Thyroid gland (tissue), 4 donors: Measurements from ENCODE around the gene OR9Q1. TPM values are rescaled to one million over a fixed set of nuclear protein-coding genes. Genes with fewer than 3 reads are reported as not detected.

Experiments used
- DNase-seq, 2 donors: peaks; one replicate each; pipeline ENCODE4 v3.0.0-alpha.2; 2019
- H3K27ac ChIP-seq, 3 donors: fragments of 200-600 bp; sonication (generic); 1 replicate in 2 of 3; 2 replicates in 1 of 3; pipeline ENCODE4 v1.5.1; 2016 to 2019; ENCODE audit warnings: mild to moderate bottlenecking in 1 of 3, moderate library complexity in 1 of 3
- H3K27me3 ChIP-seq: fragments of 200-600 bp; sonication (generic); one replicate; pipeline ENCODE4 v1.5.1; 2019
- H3K36me3 ChIP-seq, 2 donors: fragments of 200-600 bp; sonication (generic); one replicate each; pipeline ENCODE4 v1.5.1; 2016 to 2019
- H3K4me1 ChIP-seq, 2 donors: fragments of 200-600 bp; sonication (generic); one replicate each; pipeline ENCODE4 v1.5.1; 2017 to 2019
- H3K4me3 ChIP-seq, 3 donors: fragments of 200-600 bp; sonication (generic); replicated peaks in 1 of 3; 1 replicate in 2 of 3; 2 replicates in 1 of 3; pipeline ENCODE4 v1.5.1; 2016; ENCODE audit warnings: mild to moderate bottlenecking in 1 of 3
- H3K9me3 ChIP-seq: fragments of 200-600 bp; sonication (generic); one replicate; pipeline ENCODE4 v1.5.1; 2017
- CTCF ChIP-seq, 6 experiments: fragments of 200-600 bp in 3 of 6; fragments of 450-650 bp in 3 of 6; sonication (generic) in 3 of 6; IDR thresholded peaks; one replicate each; pipeline ENCODE4 v1.5.1; 2016 to 2019; ENCODE audit warnings: antibody characterized with exemption in 6 of 6, mild to moderate bottlenecking in 2 of 6, inconsistent platforms in 1 of 6, moderate library complexity in 1 of 6
- POLR2A ChIP-seq, 2 donors: fragments of 450-650 bp; IDR thresholded peaks; one replicate each; pipeline ENCODE4 v1.6.1; 2017; ENCODE audit warnings: antibody characterized with exemption in 2 of 2, mild to moderate bottlenecking in 2 of 2, moderate library complexity in 1 of 2
- WGBS, 2 donors: methylation state at CpG; one replicate each; pipeline ENCODE4 v1.1.5; 2017; 5-methylcytosine and 5-hydroxymethylcytosine counted together
- intact Hi-C: fragments of 100-400 bp; cut with DNase I; formaldehyde crosslinking; loops from one replicate; pipeline ENCODE4 v1.15.1; 2023
- total RNA-seq, 4 donors: library from RNA; depleted of rRNA; stranded (reverse); fragments of >200 nt; gene quantifications; one replicate each; pipeline ENCODE4 v1.2.3, GENCODE V29; 2016

The OR9Q1 gene
- total RNA-seq, 4 donors from 2014 or later: not detected

DNA sequence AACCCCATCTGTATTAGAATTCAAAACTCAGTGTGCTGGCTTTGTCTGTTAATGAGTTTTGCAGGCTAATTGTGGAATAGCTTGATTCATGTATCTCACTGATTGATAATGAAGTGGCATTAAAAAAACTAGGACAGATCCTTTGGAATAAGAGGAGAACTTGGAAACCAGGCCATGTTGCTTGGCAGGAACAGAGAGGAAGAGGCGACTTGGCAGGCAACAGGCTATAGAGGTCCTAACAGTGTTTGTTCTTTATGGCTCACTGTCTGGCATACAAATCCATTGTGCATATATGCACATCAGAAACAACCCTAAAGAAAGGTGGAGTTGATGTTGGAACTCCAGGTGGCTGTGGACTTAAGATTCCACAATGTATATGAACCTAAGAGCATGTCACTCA, 119.1 kb downstream of the OR9Q1 start:
- H3K4me1 ChIP-seq: no peaks in the 10 kb centered on the region
- H3K4me3 ChIP-seq: no peak overlapping the region
- DNase-seq: no peak
- intact Hi-C loops: no loop called here
- TF ChIP-seq POLR2A (IDR thresholded peaks at IDR 0.05): no peak
- TF ChIP-seq CTCF (IDR thresholded peaks at IDR 0.05): no peak
- H3K27ac ChIP-seq: no peak overlapping the region
- H3K9me3 ChIP-seq: no peaks in the 10 kb centered on the region
- no peaks in the 10 kb centered on the region for H3K36me3 ChIP-seq
- H3K27me3 ChIP-seq: no peaks in the 10 kb centered on the region
- 78 to 92% methylated on average over 1 of the region's 1 CpG for WGBS, 2 donors

GRCh38 chr11:58152781-58153180, 129.1 kb downstream of the OR9Q1 start:
- H3K4me3 ChIP-seq: no peak overlapping the region
- TF ChIP-seq CTCF (IDR thresholded peaks at IDR 0.05) (no peak), POLR2A (IDR thresholded peaks at IDR 0.05) (no peak)
- H3K27me3 ChIP-seq: no peaks in the 10 kb centered on the region
- WGBS, 2 donors: 65 to 81% methylated on average over 3 of the region's 3 CpGs
- no peaks in the 10 kb centered on the region for H3K9me3 ChIP-seq
- DNase-seq: no peak
- intact Hi-C loops: no loop called here
- no peak overlapping the region for H3K27ac ChIP-seq
- no peaks in the 10 kb centered on the region for H3K36me3 ChIP-seq
- H3K4me1 ChIP-seq: no peaks in the 10 kb centered on the region

DNA sequence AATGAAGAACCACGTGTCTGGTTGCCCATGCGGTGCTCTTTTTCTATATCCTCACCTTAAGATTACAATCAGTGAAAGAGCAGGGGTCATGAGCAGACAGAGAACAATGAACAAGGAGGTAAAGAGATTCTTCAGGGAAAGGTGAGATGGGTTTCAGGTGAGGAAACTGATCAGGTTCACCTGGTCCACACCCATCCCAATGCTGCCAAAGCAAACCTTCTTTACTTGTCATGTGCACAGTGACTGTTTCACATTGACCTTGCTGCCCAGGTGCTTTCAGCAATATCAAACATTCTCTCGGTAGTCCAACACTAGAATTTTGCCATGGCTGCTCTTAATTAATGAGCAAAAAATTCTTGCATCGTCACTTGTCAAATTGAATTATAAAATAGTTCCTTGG, 140.7 kb downstream of the OR9Q1 start:
- Histone ChIP-seq H3K27me3 (no peaks in the 10 kb centered on the region), H3K27ac (no peak overlapping the region), H3K4me1 (no peaks in the 10 kb centered on the region), H3K9me3 (no peaks in the 10 kb centered on the region), H3K36me3 (no peaks in the 10 kb centered on the region), H3K4me3 (no peak overlapping the region)
- intact Hi-C loops: no loop called here
- no peak for DNase-seq
- TF ChIP-seq POLR2A (IDR thresholded peaks at IDR 0.05): no peak
- TF ChIP-seq CTCF (IDR thresholded peaks at IDR 0.05): no peak
- 80 to 82% methylated on average over 4 of the region's 4 CpGs for whole genome bisulfite sequencing, 2 donors

DNA sequence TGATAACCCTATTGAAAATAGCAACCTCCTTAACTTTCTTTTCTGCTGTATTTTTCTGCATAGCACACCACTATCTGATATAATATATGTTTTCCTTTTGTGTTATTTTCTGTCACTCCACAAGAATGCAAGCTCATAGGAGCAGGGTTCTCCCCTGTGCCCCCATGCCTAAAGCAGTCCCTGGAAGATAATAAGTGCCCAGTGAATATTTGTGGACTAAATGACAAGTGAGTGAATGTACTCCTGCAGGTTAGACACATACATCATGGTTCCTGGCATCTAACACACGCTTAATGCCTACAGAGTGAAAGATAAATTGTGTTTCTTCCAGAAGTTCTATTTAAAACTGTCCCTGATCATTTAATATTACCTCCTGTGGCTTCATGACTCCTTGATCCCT, 141.3 kb downstream of the OR9Q1 start:
- no peaks in the 10 kb centered on the region for H3K27me3 ChIP-seq
- H3K4me1 ChIP-seq: no peaks in the 10 kb centered on the region
- no peaks in the 10 kb centered on the region for H3K9me3 ChIP-seq
- H3K27ac ChIP-seq: no peak overlapping the region
- intact Hi-C loops: no loop called here
- no peak overlapping the region for H3K4me3 ChIP-seq
- TF ChIP-seq CTCF (IDR thresholded peaks at IDR 0.05): no peak
- TF ChIP-seq POLR2A (IDR thresholded peaks at IDR 0.05): no peak
- no peaks in the 10 kb centered on the region for H3K36me3 ChIP-seq
- no peak for DNase-seq
- 71 to 85% methylated on average over 1 of the region's 1 CpG for WGBS, 2 donors

- Histone ChIP-seq H3K27ac (no peak overlapping the region), H3K4me3 (no peak overlapping the region), H3K36me3 (no peaks in the 10 kb centered on the region), H3K4me1 (no peaks in the 10 kb centered on the region), H3K9me3 (no peaks in the 10 kb centered on the region), H3K27me3 (no peaks in the 10 kb centered on the region)
- WGBS, 2 donors: 73 to 78% methylated on average over 7 of the region's 7 CpGs
- DNase-seq: no peak
- TF ChIP-seq CTCF (IDR thresholded peaks at IDR 0.05) (no peak), POLR2A (IDR thresholded peaks at IDR 0.05) (no peak)
- intact Hi-C loops: no loop called here
These were observed 141.9 kb downstream of the OR9Q1 start for GRCh38 chr11:58165504-58166106.
